Measurements from ENCODE around the gene PPP2R5D. TPM values are rescaled to one million over a fixed set of nuclear protein-coding genes. Genes with fewer than 3 reads are reported as not detected.
A peak's percentile ranks its signal among the peaks of the same experiment; 100 is the strongest.

PPP2R5D gene
- total RNA-seq, 1 donor from 2014 or later = 36.1 TPM

GRCh38 chr6:43053545-43054205, 69.3 kb downstream of the PPP2R5D start, which contains the start of gene CUL7:
TSS of gene CUL7 (minus strand) at chr6:43053851. CDS start at chr6:43052788, 1,063 bp downstream.
- DNase-seq (ENCODE audit: low read depth, low spot score) = peak; percentile 84

GRCh38 chr6:43054206-43054943, 70.0 kb downstream of the PPP2R5D start:
- no peak for DNase-seq (ENCODE audit: low read depth, low spot score)

DNA sequence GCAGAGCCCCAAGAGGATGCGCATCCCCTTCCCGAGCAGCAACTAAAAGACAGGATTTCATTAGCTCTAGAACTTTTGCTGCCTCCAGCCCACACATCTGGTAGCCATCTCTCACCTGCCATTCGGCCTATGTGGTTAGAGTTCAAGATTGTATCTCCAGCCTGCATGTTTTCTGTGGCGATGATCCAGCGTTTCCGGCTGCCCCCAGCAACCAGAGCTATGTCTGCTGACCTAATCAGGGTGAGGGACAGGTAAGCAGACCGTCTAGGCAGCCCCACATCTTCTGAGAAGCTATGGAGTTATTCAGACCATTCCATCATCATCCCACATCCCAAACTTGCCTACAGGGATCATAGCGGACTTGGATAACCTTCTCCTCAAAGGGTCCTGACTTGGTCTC, 71.6 kb downstream of the PPP2R5D start:
- no peak for DNase-seq (ENCODE audit: low read depth, low spot score)

DNA sequence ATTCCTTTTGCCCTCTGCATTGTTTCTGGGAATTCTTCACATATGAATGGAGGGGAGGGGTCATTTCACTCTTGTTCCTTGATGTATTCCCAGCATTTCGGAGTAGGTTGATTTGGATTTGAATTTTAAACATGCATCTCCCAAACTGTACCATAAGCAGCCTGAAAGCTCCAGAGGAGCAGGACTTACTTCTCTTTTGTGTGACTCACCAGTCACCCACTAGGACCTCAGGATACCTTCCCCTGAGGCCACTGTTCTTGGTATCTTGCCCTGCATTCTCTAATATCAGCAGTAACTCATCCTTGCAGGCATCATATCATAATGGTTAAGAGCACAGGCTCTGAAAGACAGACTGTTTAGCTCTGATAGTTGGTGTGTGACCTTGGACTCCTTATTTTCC, 74.2 kb downstream of the PPP2R5D start:
- no peak for DNase-seq (ENCODE audit: low read depth, low spot score)

DNA sequence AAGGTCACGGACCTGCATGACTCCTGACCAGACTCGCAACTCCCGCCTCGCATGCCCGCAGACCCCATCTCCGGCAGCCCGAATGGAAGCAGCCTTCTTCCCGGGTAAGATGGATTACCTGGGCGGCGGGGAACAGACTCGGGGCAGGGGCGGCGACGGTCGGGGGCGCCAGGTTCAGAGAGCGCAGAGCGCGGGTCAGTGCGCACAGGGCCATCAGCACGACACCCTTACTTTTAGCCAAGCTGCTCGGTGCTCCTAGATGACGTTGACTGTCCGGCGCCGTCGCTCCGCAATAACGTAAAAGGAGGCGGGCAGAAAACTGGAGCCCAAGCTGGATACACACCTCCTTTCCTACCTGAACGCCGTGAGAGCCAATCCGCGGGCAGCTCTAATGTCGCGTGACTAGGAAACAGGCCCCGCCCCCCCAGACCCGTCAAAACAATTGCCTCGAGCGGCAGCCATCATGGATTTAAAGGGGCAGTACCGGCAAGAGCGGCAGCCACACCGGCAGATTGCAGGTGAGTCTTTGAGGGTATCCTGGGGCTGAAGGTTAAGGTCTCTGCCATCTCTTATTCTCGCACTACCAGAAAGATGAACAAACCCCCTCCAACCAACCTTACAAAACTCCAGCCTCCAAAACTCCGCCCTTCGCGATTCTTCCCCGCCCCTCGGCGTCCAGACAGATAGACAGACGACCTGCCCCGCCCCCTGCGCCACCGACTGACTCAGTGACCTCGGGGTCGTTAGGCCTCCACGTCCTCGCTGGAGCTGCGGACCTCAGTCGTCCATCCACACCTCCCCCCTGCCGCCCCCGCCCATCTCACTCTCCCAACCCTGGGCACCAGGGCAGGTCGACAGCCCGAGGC, 75.0 kb downstream of the PPP2R5D start, which contains the start of the genes KLC4 and MRPL2:
KLC4 (plus strand) TSS at position 464 of the 866 bp plus-strand sequence. CDS start 1,705 bp downstream, outside the sequence.
MRPL2 (minus strand) TSS at position 267 of the 866 bp plus-strand sequence; CDS start at position 214, 53 bp downstream.
- DNase-seq (ENCODE audit: low read depth, low spot score) = peak; percentile 95

GRCh38 chr6:43060034-43060754, 75.8 kb downstream of the PPP2R5D start:
- DNase-seq (ENCODE audit: low read depth, low spot score) = no peak

- DNase-seq (ENCODE audit: low read depth, low spot score) = no peak
These were observed 76.6 kb downstream of the PPP2R5D start for GRCh38 chr6:43060755-43061633.

GRCh38 chr6:43061861-43062260, 77.5 kb downstream of the PPP2R5D start:
- no peak for DNase-seq (ENCODE audit: low read depth, low spot score)

Other genes with a start within 250 kb of the PPP2R5D start
- 33.2 and 37.4 TPM in 2 replicates for gene TBCC, start 238.5 kb upstream of the PPP2R5D start, total RNA-seq
- gene BICRAL, start 202.5 kb upstream of the PPP2R5D start, total RNA-seq = 2.7 and 3.5 TPM in 2 replicates
- gene RPL7L1, start 105.0 kb upstream of the PPP2R5D start, total RNA-seq = 127 and 158 TPM in 2 replicates
- not detected in 2 replicates for gene PTCRA, start 68.5 kb upstream of the PPP2R5D start, total RNA-seq
- 21.2 and 41.7 TPM in 2 replicates for gene CNPY3, start 55.1 kb upstream of the PPP2R5D start, total RNA-seq
- gene GNMT, start 23.8 kb upstream of the PPP2R5D start, total RNA-seq = 0.13 and 0.21 TPM in 2 replicates
- gene PEX6, start 5.4 kb upstream of the PPP2R5D start, total RNA-seq = 21.7 and 32.7 TPM in 2 replicates
- gene MEA1, start 29.4 kb downstream of the PPP2R5D start, total RNA-seq = 48.4 and 55.7 TPM in 2 replicates
- gene KLHDC3, start 29.7 kb downstream of the PPP2R5D start, total RNA-seq = 123 and 148 TPM in 2 replicates
- gene RRP36, start 37.1 kb downstream of the PPP2R5D start, total RNA-seq = 112 and 137 TPM in 2 replicates
- gene CUL7, start 69.3 kb downstream of the PPP2R5D start, total RNA-seq = 26.5 and 27.0 TPM in 2 replicates
- gene MRPL2, start 74.9 kb downstream of the PPP2R5D start, total RNA-seq = 21.8 and 24.3 TPM in 2 replicates
- gene KLC4, start 75.1 kb downstream of the PPP2R5D start, total RNA-seq = 13.8 and 16.2 TPM in 2 replicates
- gene PTK7, start 91.7 kb downstream of the PPP2R5D start, total RNA-seq = 2.6 and 5.8 TPM in 2 replicates
- 20.4 and 24.3 TPM in 2 replicates for gene SRF, start 186.7 kb downstream of the PPP2R5D start, total RNA-seq
- gene CUL9, start 197.6 kb downstream of the PPP2R5D start, total RNA-seq = 20.3 and 25.7 TPM in 2 replicates
- 21.7 and 58.4 TPM in 2 replicates for gene DNPH1, start 244.9 kb downstream of the PPP2R5D start, total RNA-seq

All from pulmonary artery endothelial cell (primary cell).